ENCODE results near the gene PHACTR3.

PHACTR3 gene

GRCh38 chr20:59895908-59896307, 291.6 kb downstream of the PHACTR3 start:
- no peak for TF ChIP-seq CTCF (IDR thresholded peaks at IDR 0.05; ENCODE audit: extremely low read depth, missing control alignments)
- no peak for DNase-seq (ENCODE audit: low spot score)

All from GM20000 (cell line).